ENCODE results near the gene PMEPA1. TPM values are rescaled to one million over a fixed set of nuclear protein-coding genes. Genes with fewer than 3 reads are reported as not detected.
A peak's percentile ranks its signal among the peaks of the same experiment; 100 is the strongest.
"Not testable (repeated sequence)": the region's sequence is repeated elsewhere in the genome, so short reads cannot be mapped to it uniquely, and the experiment has no call there.

Gene PMEPA1
- total and polyA plus RNA-seq, 7 donors: 3.6 to 23.3 (median 6.5) TPM

GRCh38 chr20:57632286-57632685, 77.5 kb downstream of the PMEPA1 start:
- Histone ChIP-seq H3K36me3 (no peaks in the 10 kb centered on the region), H3K4me1 (peaks cover 0 to 18% (median 17%) of the 10 kb centered on the region in 4 donors), H3K27me3 (no peaks in the 10 kb centered on the region), H3K27ac (no peak overlapping the region), H3K9me3 (peaks cover 0 to 3% (median 0%) of the 10 kb centered on the region in 4 donors), H3K4me3 (no peak overlapping the region)
- no peak for DNase-seq
- intact Hi-C loops (cut with DNase I): no loop called here
- TF ChIP-seq EP300 (IDR thresholded peaks at IDR 0.05) (no peak), POLR2A (IDR thresholded peaks at IDR 0.05) (no peak), CTCF (IDR thresholded peaks at IDR 0.05) (no peak), POLR2AphosphoS5 (IDR thresholded peaks at IDR 0.05) (no peak)
- WGBS, 2 donors: 74 to 86% methylated on average over 2 of the region's 2 CpGs

DNA sequence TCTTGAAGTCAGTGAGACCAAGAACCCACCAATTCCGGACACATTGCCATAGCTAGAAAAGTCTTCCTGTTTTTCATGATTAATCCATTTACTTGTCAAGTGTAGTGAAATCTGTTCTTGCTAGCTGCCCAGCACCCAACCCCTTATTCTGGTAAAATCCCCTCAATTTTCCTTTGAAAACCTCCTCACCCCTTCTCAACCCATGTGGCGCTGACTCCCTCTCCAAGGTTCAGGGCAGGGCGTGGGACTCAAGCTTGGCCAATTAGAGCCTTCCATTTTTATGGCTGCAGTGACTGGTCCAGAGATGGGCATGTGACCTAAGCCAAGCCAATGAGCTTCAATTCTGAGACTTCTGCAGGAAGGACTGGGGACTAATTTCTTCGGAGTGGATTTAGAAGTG, 79.8 kb downstream of the PMEPA1 start:
- no peak for DNase-seq
- no peaks in the 10 kb centered on the region for H3K9me3 ChIP-seq
- peak overlapping the region in 1 of 4 donors; percentile 14 for H3K4me3 ChIP-seq
- no peaks in the 10 kb centered on the region for H3K36me3 ChIP-seq
- TF ChIP-seq POLR2AphosphoS5 (IDR thresholded peaks at IDR 0.05) (no peak), POLR2A (IDR thresholded peaks at IDR 0.05) (no peak), CTCF (IDR thresholded peaks at IDR 0.05) (no peak), EP300 (IDR thresholded peaks at IDR 0.05) (no peak)
- WGBS, 2 donors: 53 to 79% methylated on average over 4 of the region's 4 CpGs
- no peaks in the 10 kb centered on the region for H3K27me3 ChIP-seq
- no peak overlapping the region for H3K27ac ChIP-seq
- intact Hi-C loops (cut with DNase I): no loop called here
- peaks cover 0 to 21% (median 19%) of the 10 kb centered on the region in 4 donors for H3K4me1 ChIP-seq

GRCh38 chr20:57629491-57629901, 80.3 kb downstream of the PMEPA1 start:
- Histone ChIP-seq H3K4me1 (peaks cover 0 to 21% (median 19%) of the 10 kb centered on the region in 4 donors), H3K27ac (peak overlapping the region in 1 of 4 donors; percentile 18), H3K4me3 (peak overlapping the region in 1 of 4 donors; percentile 14)
- H3K27me3 ChIP-seq; H3K9me3 ChIP-seq; H3K36me3 ChIP-seq; intact Hi-C loops (cut with DNase I); DNase-seq: not testable (repeated sequence)
- 54 to 83% methylated on average over 9 of the region's 9 CpGs for WGBS, 2 donors

GRCh38 chr20:57628962-57629308, 80.9 kb downstream of the PMEPA1 start:
- H3K27me3 ChIP-seq; DNase-seq; intact Hi-C loops (cut with DNase I); H3K36me3 ChIP-seq; H3K9me3 ChIP-seq; H3K4me3 ChIP-seq: not testable (repeated sequence)
- Histone ChIP-seq H3K27ac (peak overlapping the region; percentile 12 to 73 (median 66)), H3K4me1 (peaks cover 0 to 21% (median 19%) of the 10 kb centered on the region in 4 donors)
- 97 to 99% methylated on average over 12 of the region's 12 CpGs for WGBS, 2 donors

DNA sequence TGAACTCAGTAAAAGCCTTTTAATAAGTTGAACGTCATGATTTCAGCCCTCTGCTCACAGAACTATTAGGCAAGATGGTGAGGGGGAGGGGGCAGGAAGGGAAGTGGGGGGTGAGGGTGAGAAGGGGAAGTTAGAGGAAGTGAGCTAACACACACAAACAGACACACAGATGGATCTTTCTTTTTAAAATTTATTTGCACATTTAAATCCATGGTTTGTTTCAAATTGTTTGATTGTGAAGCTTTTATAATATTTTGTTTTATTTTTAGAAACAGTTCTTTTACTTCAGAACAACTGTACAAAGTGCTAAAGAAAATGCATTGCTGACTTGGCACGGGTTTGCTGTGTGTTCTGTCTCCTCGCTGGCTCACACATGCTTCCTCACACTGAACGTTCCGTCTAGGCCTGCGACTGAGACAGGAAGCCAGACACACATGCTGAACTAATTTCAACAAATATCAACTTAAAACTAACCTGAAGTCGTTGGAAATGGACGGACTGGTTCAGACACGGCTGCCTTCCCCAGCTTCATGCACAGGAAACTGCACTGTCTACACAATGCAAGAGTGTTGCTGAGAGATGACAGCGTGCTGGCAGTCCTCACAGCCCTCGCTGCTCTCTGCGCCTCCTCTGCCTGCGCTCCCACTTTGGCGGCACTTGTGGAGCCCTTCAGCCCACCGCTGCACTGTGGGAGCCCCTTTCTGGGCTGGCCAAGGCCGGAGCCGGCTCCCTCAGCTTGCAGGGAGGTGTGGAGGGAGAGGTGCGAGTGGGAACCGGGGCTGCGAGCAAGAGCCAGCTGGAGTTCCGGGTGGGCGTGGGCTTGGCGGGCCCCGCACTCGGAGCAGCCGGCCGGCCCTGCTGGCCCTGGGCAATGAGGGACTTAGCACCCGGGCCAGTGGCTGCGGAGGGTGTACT, 81.5 kb downstream of the PMEPA1 start:
- TF ChIP-seq EP300 (IDR thresholded peaks at IDR 0.05) (no peak), POLR2A (IDR thresholded peaks at IDR 0.05) (no peak), POLR2AphosphoS5 (IDR thresholded peaks at IDR 0.05) (no peak), CTCF (IDR thresholded peaks at IDR 0.05) (no peak)
- DNase-seq: no peak
- H3K4me1 ChIP-seq: peaks cover 0 to 21% (median 19%) of the 10 kb centered on the region in 4 donors
- no peaks in the 10 kb centered on the region for H3K36me3 ChIP-seq
- 58 to 86% methylated on average over 29 of the region's 29 CpGs for WGBS, 2 donors
- peak overlapping the region; percentile 12 to 73 (median 66) for H3K27ac ChIP-seq
- H3K27me3 ChIP-seq: no peaks in the 10 kb centered on the region
- H3K4me3 ChIP-seq: peak overlapping the region in 2 of 4 donors; percentile 12 to 13
- no peaks in the 10 kb centered on the region for H3K9me3 ChIP-seq
- intact Hi-C loops (cut with DNase I): no loop called here
